PFSK-1 (cell line): Measurements from ENCODE around the gene CEP41.

Experiments
- FOXP2 ChIP-seq: optimal IDR thresholded peaks from 2 replicates; pipeline ENCODE3; 2011; ENCODE audit warnings: borderline replicate concordance, control low read depth, inconsistent platforms; ENCODE audit not compliant: insufficient read depth; ENCODE audit errors: extremely low read length, extremely low read depth
- POLR2AphosphoS5 ChIP-seq: IDR thresholded peaks from 2 replicates; pipeline ENCODE4 v1.6.1; 2012; ENCODE audit warnings: low read depth, mild to moderate bottlenecking, control low read depth, low read length, moderate library complexity
- REST ChIP-seq, 2 experiments: IDR thresholded peaks; 2 replicates each; pipeline versions ENCODE4 v1.6.1 to v1.8.0; 2011 to 2012; ENCODE audit warnings: low read depth in 2 of 2, low read length in 2 of 2, control low read depth in 1 of 2, inconsistent platforms in 1 of 2, mild to moderate bottlenecking in 1 of 2, moderate library complexity in 1 of 2; ENCODE audit not compliant: insufficient read depth in 1 of 2
- SIN3A ChIP-seq: IDR thresholded peaks from 2 replicates; pipeline ENCODE4 v1.6.1; 2012; ENCODE audit warnings: mild to moderate bottlenecking, low read length, moderate library complexity, borderline replicate concordance; ENCODE audit not compliant: insufficient read depth
- TAF1 ChIP-seq: IDR thresholded peaks from 2 replicates; pipeline ENCODE4 v1.6.1; 2012; ENCODE audit warnings: low read length, control low read depth, borderline replicate concordance; ENCODE audit not compliant: insufficient read depth

The CEP41 gene

GRCh38 chr7:130367088-130367755, 73.6 kb downstream of the CEP41 start:
- no peak for TF ChIP-seq TAF1
- no peak for TF ChIP-seq POLR2AphosphoS5
- TF ChIP-seq SIN3A = no peak
- no peak for TF ChIP-seq FOXP2
- TF ChIP-seq REST (IDR thresholded peaks at IDR 0.05; ENCODE audit: insufficient read depth in 1 of 2, low read depth in 2 of 2, low read length in 2 of 2) = no peak

GRCh38 chr7:130366564-130366963, 74.3 kb downstream of the CEP41 start:
- TF ChIP-seq REST (IDR thresholded peaks at IDR 0.05; ENCODE audit: insufficient read depth in 1 of 2, low read depth in 2 of 2, low read length in 2 of 2) (no peak), TAF1 (no peak), FOXP2 (no peak), SIN3A (no peak), POLR2AphosphoS5 (no peak)

GRCh38 chr7:130365511-130366441, 75.0 kb downstream of the CEP41 start:
- TF ChIP-seq FOXP2 = peak; percentile 62
- no peak for TF ChIP-seq POLR2AphosphoS5

GRCh38 chr7:130365088-130365487, 75.7 kb downstream of the CEP41 start:
- TF ChIP-seq REST (IDR thresholded peaks at IDR 0.05; ENCODE audit: insufficient read depth in 1 of 2, low read depth in 2 of 2, low read length in 2 of 2) = no peak
- TF ChIP-seq FOXP2 = no peak
- no peak for TF ChIP-seq TAF1
- no peak for TF ChIP-seq SIN3A
- TF ChIP-seq POLR2AphosphoS5 = no peak

- TF ChIP-seq TAF1 (no peak), FOXP2 (no peak), SIN3A (no peak), REST (IDR thresholded peaks at IDR 0.05; ENCODE audit: insufficient read depth in 1 of 2, low read depth in 2 of 2, low read length in 2 of 2) (no peak), POLR2AphosphoS5 (no peak)
These were observed 76.4 kb downstream of the CEP41 start for GRCh38 chr7:130364451-130364850.
